GM19025 (cell line): ENCODE data around the gene USP17L29.
"Not testable (repeated sequence)": the region's sequence is repeated elsewhere in the genome, so short reads cannot be mapped to it uniquely, and the experiment has no call there.

Experiments used
- ATAC-seq: cut with Tn5 transposase; IDR thresholded peaks from one replicate; pipeline ENCODE4 v1.9.1; 2021; ENCODE audit warnings: mild to moderate bottlenecking, low read depth, moderate library complexity; ENCODE audit not compliant: unreplicated experiment

USP17L29 gene, protein sequence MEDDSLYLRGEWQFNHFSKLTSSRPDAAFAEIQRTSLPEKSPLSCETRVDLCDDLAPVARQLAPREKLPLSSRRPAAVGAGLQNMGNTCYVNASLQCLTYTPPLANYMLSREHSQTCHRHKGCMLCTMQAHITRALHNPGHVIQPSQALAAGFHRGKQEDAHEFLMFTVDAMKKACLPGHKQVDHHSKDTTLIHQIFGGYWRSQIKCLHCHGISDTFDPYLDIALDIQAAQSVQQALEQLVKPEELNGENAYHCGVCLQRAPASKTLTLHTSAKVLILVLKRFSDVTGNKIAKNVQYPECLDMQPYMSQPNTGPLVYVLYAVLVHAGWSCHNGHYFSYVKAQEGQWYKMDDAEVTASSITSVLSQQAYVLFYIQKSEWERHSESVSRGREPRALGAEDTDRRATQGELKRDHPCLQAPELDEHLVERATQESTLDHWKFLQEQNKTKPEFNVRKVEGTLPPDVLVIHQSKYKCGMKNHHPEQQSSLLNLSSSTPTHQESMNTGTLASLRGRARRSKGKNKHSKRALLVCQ

DNA sequence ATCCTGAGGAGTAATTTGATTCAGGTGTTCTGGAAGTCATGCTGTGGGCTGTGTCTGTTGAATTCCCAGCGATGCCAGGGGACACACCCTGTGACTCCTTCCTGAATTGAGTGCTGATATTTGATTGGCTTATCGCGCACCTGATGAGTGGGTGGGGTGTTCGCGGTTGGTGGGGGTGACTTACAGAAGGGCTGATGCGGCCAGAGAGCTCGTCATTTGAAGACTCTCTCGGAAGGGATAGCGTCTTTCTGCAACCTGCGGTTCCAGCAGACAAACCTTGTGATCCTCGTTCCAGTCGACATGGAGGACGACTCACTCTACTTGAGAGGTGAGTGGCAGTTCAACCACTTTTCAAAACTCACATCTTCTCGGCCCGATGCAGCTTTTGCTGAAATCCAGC, at the start of gene USP17L29:
Gene USP17L29 (plus strand): TSS at position 301 of the 400 bp plus-strand sequence. CDS start 0 bp downstream, at position 301.
- ATAC-seq: not testable (repeated sequence)

DNA sequence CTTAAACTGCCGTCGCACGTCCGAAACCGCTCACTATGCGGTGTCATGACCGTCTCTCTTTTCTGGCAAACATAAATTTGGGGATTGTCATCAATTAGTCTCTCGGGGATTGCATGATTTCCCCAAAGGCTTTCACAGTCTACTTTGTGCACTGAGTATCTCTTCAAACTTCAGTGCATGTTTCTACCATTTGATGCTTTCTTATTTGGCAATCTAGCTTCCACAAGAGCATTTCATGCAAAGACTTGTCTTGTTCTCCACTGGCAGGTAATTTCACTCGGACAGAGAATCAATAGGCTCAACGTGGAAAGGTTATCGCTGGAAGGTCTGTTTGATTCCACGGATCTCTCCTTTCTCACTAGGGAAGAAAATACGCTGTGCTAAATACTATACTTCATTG, 29.2 kb upstream of the USP17L29 start:
- not testable (repeated sequence) for ATAC-seq

DNA sequence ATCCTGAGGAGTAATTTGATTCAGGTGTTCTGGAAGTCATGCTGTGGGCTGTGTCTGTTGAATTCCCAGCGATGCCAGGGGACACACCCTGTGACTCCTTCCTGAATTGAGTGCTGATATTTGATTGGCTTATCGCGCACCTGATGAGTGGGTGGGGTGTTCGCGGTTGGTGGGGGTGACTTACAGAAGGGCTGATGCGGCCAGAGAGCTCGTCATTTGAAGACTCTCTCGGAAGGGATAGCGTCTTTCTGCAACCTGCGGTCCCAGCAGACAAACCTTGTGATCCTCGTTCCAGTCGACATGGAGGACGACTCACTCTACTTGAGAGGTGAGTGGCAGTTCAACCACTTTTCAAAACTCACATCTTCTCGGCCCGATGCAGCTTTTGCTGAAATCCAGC, 28.6 kb upstream of the USP17L29 start, which contains the start of gene USP17L24:
Gene USP17L24 (plus strand): TSS at position 301 of the 400 bp plus-strand sequence. CDS start 0 bp downstream, at position 301.
- ATAC-seq: not testable (repeated sequence)

DNA sequence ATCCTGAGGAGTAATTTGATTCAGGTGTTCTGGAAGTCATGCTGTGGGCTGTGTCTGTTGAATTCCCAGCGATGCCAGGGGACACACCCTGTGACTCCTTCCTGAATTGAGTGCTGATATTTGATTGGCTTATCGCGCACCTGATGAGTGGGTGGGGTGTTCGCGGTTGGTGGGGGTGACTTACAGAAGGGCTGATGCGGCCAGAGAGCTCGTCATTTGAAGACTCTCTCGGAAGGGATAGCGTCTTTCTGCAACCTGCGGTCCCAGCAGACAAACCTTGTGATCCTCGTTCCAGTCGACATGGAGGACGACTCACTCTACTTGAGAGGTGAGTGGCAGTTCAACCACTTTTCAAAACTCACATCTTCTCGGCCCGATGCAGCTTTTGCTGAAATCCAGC, 23.8 kb upstream of the USP17L29 start, which contains the start of gene USP17L25:
Gene USP17L25 (plus strand): TSS at position 301 of the 400 bp plus-strand sequence. CDS start 0 bp downstream, at position 301.
- ATAC-seq: not testable (repeated sequence)

DNA sequence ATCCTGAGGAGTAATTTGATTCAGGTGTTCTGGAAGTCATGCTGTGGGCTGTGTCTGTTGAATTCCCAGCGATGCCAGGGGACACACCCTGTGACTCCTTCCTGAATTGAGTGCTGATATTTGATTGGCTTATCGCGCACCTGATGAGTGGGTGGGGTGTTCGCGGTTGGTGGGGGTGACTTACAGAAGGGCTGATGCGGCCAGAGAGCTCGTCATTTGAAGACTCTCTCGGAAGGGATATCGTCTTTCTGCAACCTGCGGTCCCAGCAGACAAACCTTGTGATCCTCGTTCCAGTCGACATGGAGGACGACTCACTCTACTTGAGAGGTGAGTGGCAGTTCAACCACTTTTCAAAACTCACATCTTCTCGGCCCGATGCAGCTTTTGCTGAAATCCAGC, 19.1 kb upstream of the USP17L29 start, which contains the start of gene USP17L26:
Gene USP17L26 (plus strand): TSS at position 301 of the 400 bp plus-strand sequence. CDS start 0 bp downstream, at position 301.
- ATAC-seq: not testable (repeated sequence)

DNA sequence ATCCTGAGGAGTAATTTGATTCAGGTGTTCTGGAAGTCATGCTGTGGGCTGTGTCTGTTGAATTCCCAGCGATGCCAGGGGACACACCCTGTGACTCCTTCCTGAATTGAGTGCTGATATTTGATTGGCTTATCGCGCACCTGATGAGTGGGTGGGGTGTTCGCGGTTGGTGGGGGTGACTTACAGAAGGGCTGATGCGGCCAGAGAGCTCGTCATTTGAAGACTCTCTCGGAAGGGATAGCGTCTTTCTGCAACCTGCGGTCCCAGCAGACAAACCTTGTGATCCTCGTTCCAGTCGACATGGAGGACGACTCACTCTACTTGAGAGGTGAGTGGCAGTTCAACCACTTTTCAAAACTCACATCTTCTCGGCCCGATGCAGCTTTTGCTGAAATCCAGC, 14.3 kb upstream of the USP17L29 start, which contains the start of gene USP17L5:
Gene USP17L5 (plus strand): TSS at position 301 of the 400 bp plus-strand sequence. CDS start 0 bp downstream, at position 301.
- ATAC-seq: not testable (repeated sequence)

DNA sequence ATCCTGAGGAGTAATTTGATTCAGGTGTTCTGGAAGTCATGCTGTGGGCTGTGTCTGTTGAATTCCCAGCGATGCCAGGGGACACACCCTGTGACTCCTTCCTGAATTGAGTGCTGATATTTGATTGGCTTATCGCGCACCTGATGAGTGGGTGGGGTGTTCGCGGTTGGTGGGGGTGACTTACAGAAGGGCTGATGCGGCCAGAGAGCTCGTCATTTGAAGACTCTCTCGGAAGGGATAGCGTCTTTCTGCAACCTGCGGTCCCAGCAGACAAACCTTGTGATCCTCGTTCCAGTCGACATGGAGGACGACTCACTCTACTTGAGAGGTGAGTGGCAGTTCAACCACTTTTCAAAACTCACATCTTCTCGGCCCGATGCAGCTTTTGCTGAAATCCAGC, 9.6 kb upstream of the USP17L29 start, which contains the start of gene USP17L27:
Gene USP17L27 (plus strand): TSS at position 301 of the 400 bp plus-strand sequence. CDS start 0 bp downstream, at position 301.
- ATAC-seq: not testable (repeated sequence)

DNA sequence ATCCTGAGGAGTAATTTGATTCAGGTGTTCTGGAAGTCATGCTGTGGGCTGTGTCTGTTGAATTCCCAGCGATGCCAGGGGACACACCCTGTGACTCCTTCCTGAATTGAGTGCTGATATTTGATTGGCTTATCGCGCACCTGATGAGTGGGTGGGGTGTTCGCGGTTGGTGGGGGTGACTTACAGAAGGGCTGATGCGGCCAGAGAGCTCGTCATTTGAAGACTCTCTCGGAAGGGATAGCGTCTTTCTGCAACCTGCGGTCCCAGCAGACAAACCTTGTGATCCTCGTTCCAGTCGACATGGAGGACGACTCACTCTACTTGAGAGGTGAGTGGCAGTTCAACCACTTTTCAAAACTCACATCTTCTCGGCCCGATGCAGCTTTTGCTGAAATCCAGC, 4.8 kb upstream of the USP17L29 start, which contains the start of gene USP17L28:
Gene USP17L28 (plus strand): TSS at position 301 of the 400 bp plus-strand sequence. CDS start 0 bp downstream, at position 301.
- not testable (repeated sequence) for ATAC-seq

DNA sequence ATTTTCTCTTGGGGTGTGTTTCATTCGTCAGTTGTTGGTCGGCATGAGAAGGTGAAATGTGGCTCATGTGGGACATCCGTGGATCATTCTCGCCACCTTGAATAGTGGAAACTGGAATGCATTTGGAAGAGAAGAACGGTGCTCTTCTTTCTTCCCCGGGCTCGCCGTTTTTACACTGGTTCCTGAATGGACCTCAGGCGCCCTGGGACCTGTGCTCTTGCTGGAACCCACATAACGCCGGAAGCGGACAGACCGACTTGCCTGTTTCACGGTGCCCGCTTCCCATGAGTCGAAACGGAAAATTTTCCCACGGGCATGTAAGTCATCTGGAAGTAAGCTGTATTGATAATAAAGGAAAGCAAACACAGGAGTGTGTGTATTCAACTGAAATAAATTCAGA, 2.6 kb upstream of the USP17L29 start:
- ATAC-seq: not testable (repeated sequence)

DNA sequence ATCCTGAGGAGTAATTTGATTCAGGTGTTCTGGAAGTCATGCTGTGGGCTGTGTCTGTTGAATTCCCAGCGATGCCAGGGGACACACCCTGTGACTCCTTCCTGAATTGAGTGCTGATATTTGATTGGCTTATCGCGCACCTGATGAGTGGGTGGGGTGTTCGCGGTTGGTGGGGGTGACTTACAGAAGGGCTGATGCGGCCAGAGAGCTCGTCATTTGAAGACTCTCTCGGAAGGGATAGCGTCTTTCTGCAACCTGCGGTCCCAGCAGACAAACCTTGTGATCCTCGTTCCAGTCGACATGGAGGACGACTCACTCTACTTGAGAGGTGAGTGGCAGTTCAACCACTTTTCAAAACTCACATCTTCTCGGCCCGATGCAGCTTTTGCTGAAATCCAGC, 9.4 kb downstream of the USP17L29 start, which contains the start of gene USP17L30:
Gene USP17L30 (plus strand): TSS at position 301 of the 400 bp plus-strand sequence. CDS start 0 bp downstream, at position 301.
- ATAC-seq: not testable (repeated sequence)

DNA sequence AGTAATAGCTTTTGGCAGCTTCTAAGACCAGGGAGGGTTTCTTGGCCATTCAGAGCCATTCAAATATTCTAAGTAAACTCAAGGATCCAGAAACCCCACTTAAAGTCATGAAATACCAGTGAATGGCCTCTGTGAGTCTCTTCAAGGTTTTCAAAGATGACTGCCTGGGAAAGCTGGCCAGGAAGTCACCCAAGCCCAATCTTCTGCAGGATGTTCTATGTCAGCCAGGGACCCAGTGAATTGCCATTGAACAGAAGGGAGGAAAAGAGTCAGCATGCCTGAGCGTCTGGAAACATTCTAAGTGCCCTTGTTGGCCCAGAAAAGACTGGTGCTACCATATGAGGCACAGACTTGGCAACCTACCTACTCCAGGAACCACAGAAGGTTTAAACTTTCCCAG, 26.4 kb downstream of the USP17L29 start:
- not testable (repeated sequence) for ATAC-seq

DNA sequence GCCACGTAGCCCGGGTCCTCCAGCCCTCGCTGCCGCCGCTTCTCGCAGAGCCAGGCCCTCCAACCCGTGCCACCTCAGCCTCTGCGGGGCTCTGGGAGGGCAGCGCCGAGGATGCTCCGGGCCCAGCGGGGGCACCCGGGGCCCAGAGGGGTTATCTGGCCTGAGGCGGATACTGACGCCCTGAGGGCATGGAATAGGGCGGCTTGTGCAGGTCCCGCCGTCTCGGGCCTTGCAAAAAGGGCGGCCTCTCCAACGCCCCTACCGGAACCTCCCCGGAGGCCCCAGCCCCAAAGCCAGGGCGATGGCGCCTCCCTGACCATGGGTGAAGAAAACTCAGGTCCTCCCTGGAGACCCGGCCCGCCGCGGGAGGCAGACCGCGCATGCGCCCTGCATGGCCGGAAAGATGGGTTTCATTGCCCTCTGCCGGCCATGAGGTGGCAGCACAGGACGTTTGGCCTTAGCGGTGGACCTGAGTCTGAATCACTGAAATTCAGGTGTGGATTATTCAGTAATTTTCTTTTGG, 27.6 kb downstream of the USP17L29 start:
- ATAC-seq: not testable (repeated sequence)

DNA sequence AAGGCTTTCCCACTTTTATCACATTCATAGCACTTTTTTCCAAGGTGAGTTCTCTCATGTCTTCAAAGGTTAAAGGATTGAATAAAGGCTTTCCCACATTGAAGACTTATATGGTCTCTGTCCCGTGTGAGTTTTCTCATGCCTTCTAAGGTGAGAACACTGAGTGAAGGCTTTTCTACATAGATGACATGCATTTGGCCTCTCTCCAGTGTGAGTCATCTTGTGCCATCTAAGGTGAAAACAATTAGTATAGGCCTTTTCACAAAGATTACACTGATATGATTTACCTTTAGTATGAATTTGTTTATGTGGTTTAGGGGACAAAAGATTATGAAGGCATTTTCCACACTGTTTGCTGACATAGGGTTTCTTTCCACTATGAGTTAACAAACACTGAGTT, 30.7 kb downstream of the USP17L29 start:
- no peak for ATAC-seq

DNA sequence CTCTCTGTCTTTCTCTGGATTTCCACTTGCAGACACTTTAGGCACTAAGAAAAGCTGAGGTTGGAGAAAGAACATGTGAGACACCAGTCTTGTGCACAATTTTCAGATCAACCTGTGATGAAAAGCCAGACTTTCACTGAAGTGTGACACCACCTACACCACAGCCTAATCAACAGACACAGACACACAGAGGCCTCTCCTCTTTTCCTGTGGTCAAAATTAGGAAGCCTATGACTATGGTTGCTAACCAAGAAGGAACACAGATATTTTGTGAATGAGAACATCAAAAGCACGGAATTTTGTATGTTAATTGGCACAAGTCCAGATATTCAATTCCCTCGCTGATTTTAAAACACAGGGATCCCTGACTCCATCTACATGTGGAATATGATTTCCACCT, 35.6 kb downstream of the USP17L29 start:
- not testable (repeated sequence) for ATAC-seq
